Activated T-cell treated with anti-CD3 and anti-CD28 coated beads for 1 hour (primary cell): Measurements from ENCODE around the gene OCLN.
A peak's percentile ranks its signal among the peaks of the same experiment; 100 is the strongest.
"Not testable (repeated sequence)": the region's sequence is repeated elsewhere in the genome, so short reads cannot be mapped to it uniquely, and the experiment has no call there.

Experiments
- DNase-seq: peaks from one replicate; pipeline ENCODE4 v3.0.0-alpha.2; 2020; ENCODE audit warnings: low read depth

Gene OCLN

DNA sequence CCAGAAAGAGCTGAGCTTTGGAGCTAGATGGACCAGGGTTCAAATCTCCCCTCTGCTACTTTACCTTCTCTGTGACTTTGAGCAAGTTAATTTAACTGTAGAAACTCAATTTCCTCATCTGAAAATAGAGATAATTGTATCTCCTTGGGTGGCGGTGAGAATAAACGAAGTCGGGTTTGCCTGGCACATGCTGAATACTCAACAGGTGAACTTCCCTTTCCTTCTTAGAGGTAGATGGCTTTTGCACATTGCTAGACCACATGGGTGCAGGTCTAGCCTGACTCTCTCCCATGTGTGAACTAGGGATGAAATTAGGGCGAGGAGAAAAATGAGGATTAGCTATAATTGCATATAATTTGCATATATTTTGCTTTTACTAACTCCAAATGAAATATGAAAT is 36.0 kb downstream of the OCLN start:
- no peak for DNase-seq

DNA sequence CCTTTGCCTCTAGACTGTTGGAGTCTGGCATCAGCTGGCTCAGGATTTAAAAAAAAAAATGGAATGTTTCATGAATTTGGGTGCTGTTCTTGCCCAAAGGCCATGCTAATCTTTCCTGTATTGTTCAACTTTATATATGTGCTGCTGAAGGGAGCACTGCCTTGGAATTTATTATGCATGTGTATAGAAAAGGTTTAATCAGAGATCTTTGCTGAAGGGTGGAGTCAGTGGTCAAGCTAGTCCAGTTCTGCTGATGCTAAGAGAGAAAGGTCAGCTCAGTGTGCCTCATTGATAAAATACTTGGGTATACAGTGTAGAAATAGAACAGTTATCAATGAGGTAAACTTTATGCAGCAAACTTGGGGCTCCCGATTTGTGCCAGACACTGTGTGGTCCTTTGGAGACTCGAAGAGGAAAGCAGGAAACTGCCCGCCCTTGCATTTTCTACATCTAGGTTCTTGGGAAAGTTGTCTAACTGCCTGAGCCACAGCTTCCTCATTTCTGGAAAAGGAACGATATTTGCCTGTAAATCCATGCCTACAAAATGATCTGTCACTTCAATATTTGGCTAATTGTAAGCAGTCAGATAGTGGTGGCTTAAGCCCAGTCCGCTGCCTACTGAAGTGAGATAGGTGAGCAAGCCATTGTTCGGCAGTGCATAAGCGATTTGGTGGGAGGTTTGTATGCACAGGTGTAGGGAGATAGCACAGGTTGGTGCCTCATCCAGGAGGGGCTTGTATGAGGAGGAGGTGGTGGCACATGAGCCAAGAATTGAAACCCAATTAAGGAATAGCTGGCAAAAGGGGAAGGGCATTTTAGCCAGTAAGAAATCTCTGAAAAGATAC is 38.2 kb downstream of the OCLN start:
- DNase-seq = no peak

DNA sequence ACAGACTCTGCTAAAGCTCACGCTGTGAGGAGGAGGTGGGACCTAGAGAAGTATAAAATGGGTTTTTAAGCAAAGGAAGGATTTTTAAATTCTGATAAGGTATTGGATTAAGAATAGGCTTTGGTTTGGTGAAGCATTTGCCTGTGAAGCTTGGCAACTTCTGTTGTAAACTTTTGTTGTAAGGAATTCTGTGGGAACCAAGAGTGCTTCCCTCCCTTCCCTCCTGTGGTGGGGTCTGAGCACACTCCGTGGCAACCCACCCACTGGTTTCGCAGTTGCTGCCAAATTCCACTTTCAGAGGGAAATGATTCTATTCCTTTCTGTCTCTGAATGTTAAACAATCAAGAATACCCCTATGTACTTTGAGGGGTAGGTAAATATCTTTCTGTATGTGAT is 38.8 kb downstream of the OCLN start:
- no peak for DNase-seq

DNA sequence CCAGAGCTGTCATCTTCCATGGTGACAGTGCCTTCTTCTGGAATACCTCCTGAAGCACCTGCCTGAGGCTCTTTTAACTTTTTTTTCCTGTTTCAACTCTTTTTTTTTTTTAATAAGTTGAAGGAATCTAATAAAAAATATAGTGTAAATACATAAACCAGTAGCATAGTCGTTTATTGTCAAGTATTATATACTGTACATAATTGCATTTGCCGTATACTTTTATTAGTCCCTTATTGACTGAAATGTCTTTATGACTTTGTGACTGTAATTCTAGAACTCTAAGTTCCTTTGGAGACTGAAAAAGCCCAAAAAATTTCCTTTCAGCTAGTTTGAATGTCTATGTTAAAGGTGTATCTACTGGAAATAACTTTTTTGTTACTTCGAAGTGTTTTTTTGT is 45.3 kb downstream of the OCLN start:
- DNase-seq = not testable (repeated sequence)

DNA sequence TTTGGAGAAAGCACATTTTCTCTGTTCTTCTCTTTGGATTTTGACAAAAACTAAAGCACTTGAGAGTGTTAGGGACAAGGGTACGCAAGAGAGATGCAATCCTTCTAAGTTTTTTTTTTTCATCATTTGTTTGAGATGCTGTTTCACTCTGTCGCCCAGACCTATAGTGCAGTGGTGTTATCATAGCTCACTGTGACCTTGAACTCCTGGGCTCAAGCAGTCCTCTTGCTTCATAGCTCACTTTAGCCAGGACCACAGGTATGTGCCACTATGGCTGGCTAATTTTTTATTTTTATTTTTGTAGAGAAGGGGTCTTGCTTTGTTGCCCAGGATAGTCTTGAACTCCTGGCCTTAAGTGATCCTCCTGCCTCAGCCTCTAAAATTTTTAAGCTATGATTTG is 46.1 kb downstream of the OCLN start:
- not testable (repeated sequence) for DNase-seq

DNA sequence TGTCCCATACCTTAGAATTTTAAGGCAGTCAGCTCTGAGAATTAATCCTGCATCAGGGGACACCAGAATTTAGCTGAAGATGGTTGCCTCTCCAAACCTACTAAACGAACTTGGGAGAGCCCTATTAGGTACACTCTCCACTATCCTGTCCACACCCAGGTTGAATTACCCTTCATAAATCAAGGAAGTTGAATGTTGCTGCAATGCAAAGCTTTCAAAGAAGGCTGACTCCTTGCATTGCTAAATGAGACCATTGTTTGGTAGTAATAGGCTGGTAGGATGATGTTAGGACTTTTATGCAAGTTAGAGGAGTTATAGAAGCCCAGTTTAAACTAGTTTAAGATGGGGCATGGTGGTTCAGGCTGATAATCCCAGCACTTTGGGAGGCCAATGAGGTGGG is 48.8 kb downstream of the OCLN start:
- not testable (repeated sequence) for DNase-seq

DNA sequence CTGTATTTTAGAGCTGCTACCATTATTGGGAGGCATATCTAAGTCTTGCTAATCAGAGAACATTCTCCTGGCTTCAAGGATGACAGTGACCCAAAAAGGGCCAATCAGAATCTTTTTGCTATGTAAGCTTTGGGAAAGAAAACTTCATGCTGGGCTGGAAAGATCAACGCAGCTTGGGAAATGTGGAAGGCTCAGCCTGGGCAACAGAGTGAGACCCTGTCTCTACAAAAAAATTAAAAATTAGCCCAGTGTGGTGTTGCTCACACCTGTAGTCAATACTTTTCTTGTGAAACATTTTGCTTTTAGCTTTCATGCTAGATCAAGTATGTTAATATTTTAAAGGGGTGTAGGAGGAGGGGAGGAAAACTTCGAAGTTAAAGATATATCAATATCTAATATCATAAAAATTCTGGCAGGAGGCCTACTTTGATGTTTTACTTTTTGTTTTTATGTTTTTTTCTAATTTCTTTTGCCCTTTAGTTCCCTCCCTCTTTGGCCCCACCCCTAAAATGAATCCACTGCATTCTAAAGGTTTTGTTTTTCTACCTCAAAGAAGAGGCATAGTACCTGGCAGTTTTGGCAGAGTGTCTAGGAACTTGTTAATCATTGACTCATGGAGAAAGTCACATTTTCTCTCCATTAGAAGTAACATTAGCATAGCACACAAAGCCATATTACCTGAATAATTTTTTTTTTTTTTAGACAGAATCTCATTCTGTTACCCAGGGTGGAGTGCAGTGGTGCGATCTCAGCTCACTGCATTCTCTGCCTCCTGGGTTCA is 50.4 kb downstream of the OCLN start:
- not testable (repeated sequence) for DNase-seq

DNA sequence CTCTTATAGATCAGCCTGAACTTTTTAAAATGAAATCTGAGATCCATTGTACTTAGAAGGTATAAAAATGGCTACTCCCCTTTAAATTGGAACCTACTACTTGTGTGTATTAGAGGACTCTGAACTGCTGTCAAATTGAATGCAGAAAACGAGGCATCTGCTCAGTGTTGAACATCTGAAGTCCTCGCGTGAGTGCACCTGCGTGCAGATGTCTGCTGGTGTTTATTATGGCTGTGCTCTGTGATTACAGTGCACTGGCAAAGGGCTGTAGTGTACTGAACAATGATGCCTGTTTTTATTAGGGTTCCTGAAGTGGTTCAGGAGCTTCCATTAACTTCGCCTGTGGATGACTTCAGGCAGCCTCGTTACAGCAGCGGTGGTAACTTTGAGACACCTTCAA is 52.0 kb downstream of the OCLN start:
- DNase-seq = not testable (repeated sequence)

DNA sequence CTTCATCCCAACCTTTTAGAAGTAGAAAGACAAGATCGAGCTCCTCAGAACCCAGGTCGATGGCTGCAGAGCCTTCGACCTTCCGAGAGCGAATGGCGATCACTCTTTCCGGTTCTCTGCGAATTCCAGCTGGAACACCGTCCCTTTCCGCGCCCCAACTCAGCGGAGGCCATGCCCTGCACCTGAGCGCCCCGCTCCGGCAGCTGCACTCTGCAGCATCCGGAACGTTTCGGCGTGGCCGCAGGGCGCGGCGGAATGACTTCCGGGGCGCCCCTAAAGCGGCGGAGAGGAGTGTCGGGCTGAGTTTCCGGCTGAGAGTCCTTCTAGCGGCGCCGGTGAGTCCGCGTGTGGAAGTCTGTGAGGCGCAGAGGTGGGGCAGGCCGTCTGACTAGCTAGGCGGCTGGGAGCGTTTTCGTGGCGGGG is 67.3 kb downstream of the OCLN start, which contains the start of gene GTF2H2C:
GTF2H2C (plus strand) TSS at position 284 of the 423 bp plus-strand sequence. CDS start 4,942 bp downstream, outside the sequence.
- peak; percentile 56 for DNase-seq

DNA sequence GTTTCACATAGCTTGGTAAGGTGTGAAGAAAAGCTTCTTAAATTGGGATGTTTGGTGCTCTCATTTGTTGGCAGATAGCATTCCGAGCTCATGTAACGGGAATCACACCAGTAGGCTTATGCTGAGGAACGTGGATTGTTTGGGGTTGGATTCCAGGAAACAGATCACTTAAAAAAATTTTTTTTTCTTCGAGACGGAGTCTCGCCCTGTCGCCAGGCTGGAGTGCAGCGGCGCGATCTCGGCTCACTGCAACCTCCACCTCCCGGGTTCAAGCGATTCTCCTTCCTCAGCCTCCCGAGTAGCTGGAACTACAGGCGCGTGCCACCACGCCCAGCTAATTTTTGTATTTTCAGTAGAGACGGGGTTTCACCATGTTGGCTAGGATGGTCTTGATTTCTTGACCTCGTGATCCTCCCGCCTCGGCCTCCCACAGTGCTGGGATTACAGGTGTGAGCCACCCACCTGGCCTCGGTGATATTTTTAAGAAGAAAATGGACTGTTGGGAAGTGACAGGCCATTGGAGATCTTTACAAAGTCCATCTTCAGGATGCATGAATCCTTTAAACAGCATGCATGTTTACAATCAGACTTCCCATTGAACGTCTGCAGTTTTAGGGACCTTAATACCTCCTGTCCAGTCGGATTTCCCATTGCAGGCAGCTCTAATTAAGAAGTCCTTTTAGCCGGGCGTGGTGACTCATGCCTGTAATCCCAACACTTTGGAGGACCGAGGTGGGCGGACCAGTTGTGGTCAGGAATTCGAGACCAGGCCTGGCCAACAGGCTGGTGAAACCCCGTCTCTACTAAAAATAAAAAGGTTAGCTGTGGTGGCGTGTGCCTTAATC is 68.2 kb downstream of the OCLN start:
- DNase-seq = not testable (repeated sequence)

DNA sequence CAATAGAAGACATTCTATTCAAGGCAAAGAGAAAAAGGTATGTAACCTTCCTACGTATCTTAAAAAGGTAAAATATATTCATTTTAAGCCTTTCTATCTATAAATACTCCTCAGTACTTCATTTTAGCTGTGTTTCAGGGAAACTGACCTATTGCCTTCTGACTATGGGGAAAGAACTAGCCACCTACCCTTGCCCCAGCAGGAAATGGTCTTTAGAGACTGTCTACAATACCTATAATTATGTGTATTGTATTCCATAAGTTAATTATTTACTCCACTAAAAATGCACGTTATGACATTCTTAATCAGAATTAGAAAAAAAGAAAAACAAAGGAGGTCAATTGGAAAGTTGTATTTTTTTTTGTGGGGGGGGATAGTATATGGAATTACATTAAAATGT is 73.6 kb downstream of the OCLN start:
- DNase-seq = not testable (repeated sequence)

DNA sequence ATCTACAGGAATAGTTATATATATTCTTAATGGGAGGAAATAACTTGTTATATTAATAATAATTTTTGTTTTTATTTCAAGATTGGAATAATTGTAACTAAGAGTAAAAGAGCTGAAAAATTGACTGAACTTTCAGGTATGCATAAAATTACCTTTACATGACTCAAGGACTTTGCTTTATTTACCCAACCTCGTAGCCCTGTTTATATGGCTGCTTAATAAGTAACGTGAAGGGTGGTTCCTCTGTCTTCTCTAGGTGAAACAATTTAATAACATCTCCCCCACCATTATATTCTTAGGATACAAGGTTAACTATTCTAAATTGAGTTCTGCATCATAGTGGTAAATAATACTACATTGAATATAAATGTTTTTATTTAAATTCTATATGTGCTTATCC is 75.5 kb downstream of the OCLN start:
- DNase-seq = not testable (repeated sequence)

DNA sequence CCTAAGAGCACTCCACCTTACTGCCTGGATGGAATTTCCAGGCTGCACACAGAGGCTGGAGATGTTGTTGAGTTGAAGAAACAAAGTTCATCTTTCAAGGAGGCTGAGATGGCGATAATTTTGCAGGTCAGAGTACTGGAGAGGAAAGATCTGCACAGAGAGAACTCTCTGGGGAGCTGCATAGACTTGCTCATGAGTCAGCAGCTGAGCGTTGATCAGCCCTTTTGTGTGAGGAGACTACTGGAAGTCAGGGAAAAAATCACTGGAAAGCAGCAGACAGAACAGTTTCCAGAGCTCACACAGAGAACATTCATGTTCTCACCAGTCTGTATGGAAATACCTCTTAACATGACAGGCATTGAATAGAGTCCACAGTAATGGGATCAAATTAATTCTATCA is 90.8 kb downstream of the OCLN start:
- DNase-seq = not testable (repeated sequence)

DNA sequence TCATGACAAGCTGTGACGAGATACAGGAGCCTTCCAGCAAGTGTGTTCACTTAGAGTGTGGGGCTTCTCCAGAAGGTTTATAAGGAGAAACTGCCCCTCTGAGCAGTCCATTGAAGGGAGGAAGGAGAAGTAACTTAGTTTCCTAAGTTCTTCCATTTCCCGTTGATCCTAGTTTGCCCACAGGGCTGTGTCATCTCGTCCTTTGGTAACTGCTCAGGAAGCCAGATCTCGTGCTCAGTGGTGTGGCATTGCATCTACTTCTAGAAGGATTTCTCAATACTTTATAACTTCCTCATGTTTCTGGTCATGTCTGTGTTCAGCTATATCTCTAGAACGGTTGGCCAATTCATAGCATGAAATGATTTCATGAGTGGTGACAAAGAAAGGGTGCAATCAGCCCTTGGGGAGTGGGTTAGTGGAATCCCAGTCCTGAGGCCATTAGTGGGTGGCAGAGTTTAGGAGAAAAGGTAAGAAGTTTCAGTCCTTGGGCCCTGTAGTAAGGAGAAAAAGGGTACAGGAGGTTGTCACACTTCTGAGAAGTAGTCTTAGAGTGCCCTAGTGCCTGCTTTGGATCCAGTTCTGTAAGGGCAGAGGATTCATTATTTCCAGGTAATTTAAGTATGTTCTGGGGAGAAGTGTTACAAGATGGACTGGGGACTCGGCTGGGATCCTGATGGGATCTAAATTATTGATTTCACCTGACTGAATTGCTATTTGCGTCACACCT is 103.7 kb downstream of the OCLN start:
- DNase-seq = not testable (repeated sequence)

DNA sequence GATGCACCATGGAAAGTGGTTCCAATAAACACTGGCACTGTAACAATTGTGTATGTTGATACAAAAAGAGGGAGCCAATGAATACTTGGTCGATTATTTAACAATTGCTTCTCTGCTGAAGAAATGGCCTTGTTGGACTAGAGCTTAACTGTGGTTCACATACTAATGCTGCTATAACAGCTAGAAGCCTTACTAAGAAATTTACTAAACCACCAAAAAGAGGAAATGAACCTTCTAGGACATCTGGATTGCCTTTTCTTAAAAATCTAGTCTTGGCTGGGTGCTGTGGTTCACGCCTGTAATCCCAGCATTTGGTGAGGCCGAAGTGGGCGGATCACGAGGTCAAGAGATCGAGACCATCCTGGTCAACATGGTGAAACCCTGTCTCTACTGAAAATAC is 109.4 kb downstream of the OCLN start:
- DNase-seq = not testable (repeated sequence)

DNA sequence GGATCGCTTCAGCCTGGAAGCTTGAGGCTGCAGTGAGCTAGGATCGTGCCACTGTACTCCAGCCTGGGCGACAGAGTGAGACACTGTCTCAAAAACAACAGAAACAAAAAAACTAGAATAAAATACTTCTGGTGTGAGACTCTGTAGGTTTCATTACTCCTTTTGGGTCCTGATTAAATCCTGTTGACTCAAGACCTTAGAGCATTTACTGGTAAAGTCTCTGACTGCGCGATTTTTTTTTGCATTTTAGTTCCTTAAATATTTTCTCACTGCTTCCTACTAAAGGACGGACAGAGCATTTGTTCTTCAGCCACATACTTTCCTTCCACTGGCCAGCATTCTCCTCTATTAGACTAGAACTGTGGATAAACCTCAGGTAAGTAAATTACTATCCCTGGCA is 114.2 kb downstream of the OCLN start:
- DNase-seq = not testable (repeated sequence)
